ENCODE data around the gene LIMK1. TPM values are rescaled to one million over a fixed set of nuclear protein-coding genes. Genes with fewer than 3 reads are reported as not detected.

The LIMK1 gene
- polyA plus RNA-seq, 2 of the 4 experiments (the other 2 are of a cell fraction), result 17.6 to 28.9 TPM

DNA sequence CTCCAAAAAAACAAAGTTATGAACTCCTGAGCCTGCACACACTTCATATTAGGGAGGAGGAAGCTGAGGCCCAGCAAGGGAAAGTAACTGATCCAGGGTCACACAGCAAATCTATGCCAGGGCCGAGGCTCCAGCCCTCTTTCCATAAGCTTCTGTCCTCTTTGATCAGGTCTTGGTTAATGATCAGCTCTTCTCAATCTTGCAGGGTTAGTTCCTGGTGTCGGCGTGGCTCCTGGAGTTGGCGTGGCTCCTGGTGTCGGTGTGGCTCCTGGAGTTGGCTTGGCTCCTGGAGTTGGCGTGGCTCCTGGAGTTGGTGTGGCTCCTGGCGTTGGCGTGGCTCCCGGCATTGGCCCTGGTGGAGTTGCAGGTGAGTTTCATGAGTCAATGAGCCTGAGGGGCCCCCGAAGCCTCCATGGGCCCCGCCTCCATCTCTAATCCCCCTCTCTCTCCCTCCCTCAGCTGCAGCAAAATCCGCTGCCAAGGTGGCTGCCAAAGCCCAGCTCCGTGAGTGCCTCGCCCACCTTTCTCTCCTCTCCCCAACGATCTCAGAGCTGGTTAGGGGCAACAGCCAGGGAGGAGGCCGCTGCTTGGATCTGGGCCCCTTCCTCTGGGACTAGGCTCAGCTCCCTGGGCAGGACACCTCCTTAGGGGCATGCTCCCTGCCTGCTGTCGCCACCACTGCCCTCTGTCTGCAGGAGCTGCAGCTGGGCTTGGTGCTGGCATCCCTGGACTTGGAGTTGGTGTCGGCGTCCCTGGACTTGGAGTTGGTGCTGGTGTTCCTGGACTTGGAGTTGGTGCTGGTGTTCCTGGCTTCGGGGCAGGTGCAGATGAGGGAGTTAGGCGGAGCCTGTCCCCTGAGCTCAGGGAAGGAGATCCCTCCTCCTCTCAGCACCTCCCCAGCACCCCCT, 23.7 kb upstream of the LIMK1 start:
- Histone ChIP-seq H3K4me3 (no peak overlapping the region), H3K9me3 (no peaks in the 10 kb centered on the region), H3K4me1 (peaks cover 25% of the 10 kb centered on the region), H3K27ac (peak overlapping the region; percentile 56 to 57), H3K4me2 (peak overlapping the region; percentile 65)
- no peak for FAIRE-seq
- POLR2A ChIA-PET, result interaction anchor here (0.5 kb wide), 1 partner anchor 43 kb away, joined by 5 read pairs; no protein-coding TSS in a partner anchor
- ATAC-seq, result peak; percentile 66 to 70
- 31% methylated on average over 18 of the region's 21 CpGs for WGBS (ENCODE audit: missing lambda C conversion rate)
- CTCF ChIA-PET, result interaction anchor here (0.5 to 2.9 kb wide), 14 partner anchors 9 to 341 kb away, joined by 3 to 24 read pairs (median 3); no protein-coding TSS in a partner anchor
- peak; percentile 45 to 67 for DNase-seq (ENCODE audit: low read depth in 1 of 2, low spot score in 1 of 2)
- TF ChIP-seq ZFP36 (IDR thresholded peaks at IDR 0.05; ENCODE audit: borderline replicate concordance, partially characterized antibody), result peak; percentile 42
- TF ChIP-seq ZNF302 (CRISPR knock-in tag; IDR thresholded peaks at IDR 0.05), result no peak

DNA sequence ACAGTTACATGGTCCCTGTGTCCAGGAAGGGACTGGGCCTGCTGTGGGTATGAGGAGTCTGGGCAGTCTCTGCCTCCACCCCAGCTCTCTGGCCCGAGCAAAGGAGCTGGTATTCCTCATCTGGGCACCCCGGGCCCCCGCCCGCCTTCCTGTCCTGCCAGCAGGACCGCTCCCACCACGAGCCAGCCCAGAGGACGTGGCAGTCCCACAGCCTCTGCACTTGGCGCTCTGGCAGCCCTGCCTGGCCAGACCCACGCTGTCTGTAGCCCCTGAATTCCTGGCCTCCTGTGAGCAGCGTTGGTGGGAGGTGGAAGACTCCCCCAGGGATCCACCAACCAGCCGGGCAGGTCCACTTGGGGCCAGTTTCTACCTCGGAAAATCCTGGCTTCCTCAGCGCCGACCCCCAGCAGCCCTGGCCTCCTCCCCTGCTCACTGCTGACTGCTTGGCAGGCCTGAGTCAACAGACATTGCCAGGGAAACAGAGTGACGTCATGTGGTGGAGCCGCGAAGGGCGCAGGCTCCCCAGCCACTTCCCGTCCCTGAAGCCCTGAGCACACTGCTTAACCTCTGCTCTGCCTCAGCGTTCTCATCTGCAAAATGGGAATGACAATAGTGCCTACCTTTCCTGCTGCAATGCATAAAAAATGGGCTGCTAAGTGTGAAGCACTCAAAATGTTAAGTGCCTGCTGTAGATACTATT, 21.6 kb upstream of the LIMK1 start:
- DNase-seq (ENCODE audit: low read depth in 1 of 2, low spot score in 1 of 2), result peak; percentile 90 to 95
- Histone ChIP-seq H3K4me3 (peak overlapping the region; percentile 29), H3K27ac (peak overlapping the region; percentile 84 to 93), H3K9me3 (no peaks in the 10 kb centered on the region), H3K4me2 (peak overlapping the region; percentile 85), H3K4me1 (peaks cover 25% of the 10 kb centered on the region)
- ChIA-PET CTCF (interaction anchor here (0.6 to 1.1 kb wide), 4 partner anchors 10 to 1652 kb away, joined by 3 to 4 read pairs (median 4); no protein-coding TSS in a partner anchor), POLR2A (no interaction called here)
- TF ChIP-seq POLR2AphosphoS2 (conservative IDR thresholded peaks at IDR 0.05; ENCODE audit: low read length), result no peak
- TF ChIP-seq EP300 (IDR thresholded peaks at IDR 0.05), result no peak
- TF ChIP-seq CHD4 (IDR thresholded peaks at IDR 0.05; ENCODE audit: borderline replicate concordance), result peak; percentile 82
- TF ChIP-seq, protein P1, sequence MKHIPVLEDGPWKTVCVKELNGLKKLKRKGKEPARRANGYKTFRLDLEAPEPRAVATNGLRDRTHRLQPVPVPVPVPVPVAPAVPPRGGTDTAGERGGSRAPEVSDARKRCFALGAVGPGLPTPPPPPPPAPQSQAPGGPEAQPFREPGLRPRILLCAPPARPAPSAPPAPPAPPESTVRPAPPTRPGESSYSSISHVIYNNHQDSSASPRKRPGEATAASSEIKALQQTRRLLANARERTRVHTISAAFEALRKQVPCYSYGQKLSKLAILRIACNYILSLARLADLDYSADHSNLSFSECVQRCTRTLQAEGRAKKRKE (CRISPR knock-in tag; IDR thresholded peaks at IDR 0.05; ENCODE audit: low read depth), result no peak
- TF ChIP-seq ZC3H11A (IDR thresholded peaks at IDR 0.05), result no peak
- peak; percentile 38; the same call in 1 of the 2 replicates for TF ChIP-seq ESRRA (IDR thresholded peaks at IDR 0.05; ENCODE audit: borderline replicate concordance, low read length)
- TF ChIP-seq, protein P2, sequence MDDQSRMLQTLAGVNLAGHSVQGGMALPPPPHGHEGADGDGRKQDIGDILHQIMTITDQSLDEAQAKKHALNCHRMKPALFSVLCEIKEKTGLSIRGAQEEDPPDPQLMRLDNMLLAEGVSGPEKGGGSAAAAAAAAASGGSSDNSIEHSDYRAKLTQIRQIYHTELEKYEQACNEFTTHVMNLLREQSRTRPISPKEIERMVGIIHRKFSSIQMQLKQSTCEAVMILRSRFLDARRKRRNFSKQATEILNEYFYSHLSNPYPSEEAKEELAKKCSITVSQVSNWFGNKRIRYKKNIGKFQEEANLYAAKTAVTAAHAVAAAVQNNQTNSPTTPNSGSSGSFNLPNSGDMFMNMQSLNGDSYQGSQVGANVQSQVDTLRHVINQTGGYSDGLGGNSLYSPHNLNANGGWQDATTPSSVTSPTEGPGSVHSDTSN (IDR thresholded peaks at IDR 0.05), result no peak
- TF ChIP-seq JUN (IDR thresholded peaks at IDR 0.05), result peak in 1 of 2 experiments; percentile 34; a peak in 1 of 5 replicates
- TF ChIP-seq HDAC2 (IDR thresholded peaks at IDR 0.05), result peak; percentile 81; the same call in 1 of the 2 replicates
- TF ChIP-seq EHF (CRISPR knock-in tag; IDR thresholded peaks at IDR 0.05), result no peak
- TF ChIP-seq KDM1A (IDR thresholded peaks at IDR 0.05; ENCODE audit: low read depth), result peak; percentile 97
- no peak for TF ChIP-seq FOXS1 (CRISPR knock-in tag; IDR thresholded peaks at IDR 0.05)
- no peak for TF ChIP-seq FOSL2 (IDR thresholded peaks at IDR 0.05)
- TF ChIP-seq FOSL2 (CRISPR knock-in tag; IDR thresholded peaks at IDR 0.05), result peak; percentile 60
- TF ChIP-seq MYC (IDR thresholded peaks at IDR 0.05; ENCODE audit: borderline replicate concordance, low read length), result 0 out of 2 replicates have a peak, but pooled peaks have one; percentile 33
- TF ChIP-seq, protein P3, sequence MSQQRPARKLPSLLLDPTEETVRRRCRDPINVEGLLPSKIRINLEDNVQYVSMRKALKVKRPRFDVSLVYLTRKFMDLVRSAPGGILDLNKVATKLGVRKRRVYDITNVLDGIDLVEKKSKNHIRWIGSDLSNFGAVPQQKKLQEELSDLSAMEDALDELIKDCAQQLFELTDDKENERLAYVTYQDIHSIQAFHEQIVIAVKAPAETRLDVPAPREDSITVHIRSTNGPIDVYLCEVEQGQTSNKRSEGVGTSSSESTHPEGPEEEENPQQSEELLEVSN (IDR thresholded peaks at IDR 0.05; ENCODE audit: borderline replicate concordance, low read depth), result no peak
- no peak for TF ChIP-seq ZSCAN20 (CRISPR knock-in tag; IDR thresholded peaks at IDR 0.05)
- TF ChIP-seq RNF2 (IDR thresholded peaks at IDR 0.05; ENCODE audit: borderline replicate concordance, low read depth), result no peak
- TF ChIP-seq CHD2 (IDR thresholded peaks at IDR 0.05; ENCODE audit: low read length, partially characterized antibody), result no peak
- no peak for TF ChIP-seq FOSB (CRISPR knock-in tag; IDR thresholded peaks at IDR 0.05)
- no peak for TF ChIP-seq NR3C1 (IDR thresholded peaks at IDR 0.05)
- TF ChIP-seq CBX2 (IDR thresholded peaks at IDR 0.05; ENCODE audit: borderline replicate concordance, low read depth), result no peak
- TF ChIP-seq HOXA7 (CRISPR knock-in tag; IDR thresholded peaks at IDR 0.05), result no peak
- TF ChIP-seq, protein P4, sequence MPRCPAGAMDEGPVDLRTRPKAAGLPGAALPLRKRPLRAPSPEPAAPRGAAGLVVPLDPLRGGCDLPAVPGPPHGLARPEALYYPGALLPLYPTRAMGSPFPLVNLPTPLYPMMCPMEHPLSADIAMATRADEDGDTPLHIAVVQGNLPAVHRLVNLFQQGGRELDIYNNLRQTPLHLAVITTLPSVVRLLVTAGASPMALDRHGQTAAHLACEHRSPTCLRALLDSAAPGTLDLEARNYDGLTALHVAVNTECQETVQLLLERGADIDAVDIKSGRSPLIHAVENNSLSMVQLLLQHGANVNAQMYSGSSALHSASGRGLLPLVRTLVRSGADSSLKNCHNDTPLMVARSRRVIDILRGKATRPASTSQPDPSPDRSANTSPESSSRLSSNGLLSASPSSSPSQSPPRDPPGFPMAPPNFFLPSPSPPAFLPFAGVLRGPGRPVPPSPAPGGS (IDR thresholded peaks at IDR 0.05), result no peak
- TF ChIP-seq, protein P5, sequence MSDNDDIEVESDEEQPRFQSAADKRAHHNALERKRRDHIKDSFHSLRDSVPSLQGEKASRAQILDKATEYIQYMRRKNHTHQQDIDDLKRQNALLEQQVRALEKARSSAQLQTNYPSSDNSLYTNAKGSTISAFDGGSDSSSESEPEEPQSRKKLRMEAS (IDR thresholded peaks at IDR 0.05), result peak; percentile 47; the same call in 1 of the 2 replicates
- no peak for TF ChIP-seq KDM5A (IDR thresholded peaks at IDR 0.05)
- TF ChIP-seq JUNB (IDR thresholded peaks at IDR 0.05), result no peak
- no peak for TF ChIP-seq MAFK (IDR thresholded peaks at IDR 0.05; ENCODE audit: partially characterized antibody)
- TF ChIP-seq, protein P6, sequence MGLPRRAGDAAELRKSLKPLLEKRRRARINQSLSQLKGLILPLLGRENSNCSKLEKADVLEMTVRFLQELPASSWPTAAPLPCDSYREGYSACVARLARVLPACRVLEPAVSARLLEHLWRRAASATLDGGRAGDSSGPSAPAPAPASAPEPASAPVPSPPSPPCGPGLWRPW (IDR thresholded peaks at IDR 0.05), result no peak
- TF ChIP-seq SREBF2 (IDR thresholded peaks at IDR 0.05), result no peak
- TF ChIP-seq TFCP2L1 (CRISPR knock-in tag; IDR thresholded peaks at IDR 0.05), result no peak
- peak; percentile 97 for TF ChIP-seq RCOR1 (IDR thresholded peaks at IDR 0.05; ENCODE audit: low read depth, low read length)
- peak; percentile 90 to 91 for ATAC-seq
- WGBS (ENCODE audit: missing lambda C conversion rate), result 28% methylated on average over 12 of the region's 20 CpGs
- FAIRE-seq, result peak; percentile 7
